ENCODE measurements around the gene CAPN15.
A peak's percentile ranks its signal among the peaks of the same experiment; 100 is the strongest.
"Not testable (repeated sequence)": the region's sequence is repeated elsewhere in the genome, so short reads cannot be mapped to it uniquely, and the experiment has no call there.

The CAPN15 gene

DNA sequence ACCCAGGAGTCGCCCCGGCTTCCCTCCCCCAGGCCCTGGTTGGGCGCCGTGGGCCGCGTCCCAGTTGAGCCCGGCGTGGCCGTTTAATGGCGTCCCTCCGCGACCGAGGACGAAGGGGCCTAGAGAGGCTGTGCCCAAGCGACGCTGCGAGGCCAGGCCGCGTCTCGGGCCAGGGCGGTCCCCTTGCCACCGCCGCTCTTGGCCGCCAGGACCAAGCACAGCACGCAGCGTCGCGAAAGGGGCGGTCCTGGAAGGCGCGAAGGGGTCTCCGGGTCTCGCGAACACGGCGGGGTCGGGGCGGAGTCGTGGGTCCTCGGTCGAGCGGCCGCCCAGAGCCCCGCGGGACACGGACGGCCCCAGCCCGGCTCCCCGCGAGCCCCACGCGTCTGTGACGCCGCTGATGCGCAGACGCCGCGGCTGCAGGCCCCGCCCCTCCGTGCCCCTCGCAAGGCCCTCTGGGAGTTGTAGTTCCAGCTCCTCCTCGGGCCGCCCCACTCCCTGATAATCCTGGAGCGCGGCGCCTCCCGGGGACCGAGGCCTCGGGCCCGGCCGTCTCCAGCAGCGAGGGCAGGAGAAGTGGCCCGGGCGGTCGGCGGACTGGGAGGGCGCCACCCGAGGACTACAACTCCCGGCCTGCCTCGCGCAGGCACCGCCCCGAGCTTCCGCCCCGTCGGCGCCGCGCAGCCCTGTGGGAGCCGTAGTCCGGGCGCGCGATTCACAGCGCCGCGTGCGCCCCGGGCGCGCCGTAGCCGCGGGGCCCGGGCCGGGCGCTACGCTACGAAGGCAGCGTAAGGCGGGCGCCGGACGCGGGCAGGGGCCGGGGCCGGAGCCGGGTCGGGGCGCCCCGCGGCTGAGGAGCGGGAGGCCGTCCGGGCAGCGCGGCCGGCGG, at the start of gene CAPN15:
CAPN15 (plus strand) TSS at position 698 of the 889 bp plus-strand sequence. CDS start 19,127 bp downstream, outside the sequence.
- peak; percentile 72 for DNase-seq

DNA sequence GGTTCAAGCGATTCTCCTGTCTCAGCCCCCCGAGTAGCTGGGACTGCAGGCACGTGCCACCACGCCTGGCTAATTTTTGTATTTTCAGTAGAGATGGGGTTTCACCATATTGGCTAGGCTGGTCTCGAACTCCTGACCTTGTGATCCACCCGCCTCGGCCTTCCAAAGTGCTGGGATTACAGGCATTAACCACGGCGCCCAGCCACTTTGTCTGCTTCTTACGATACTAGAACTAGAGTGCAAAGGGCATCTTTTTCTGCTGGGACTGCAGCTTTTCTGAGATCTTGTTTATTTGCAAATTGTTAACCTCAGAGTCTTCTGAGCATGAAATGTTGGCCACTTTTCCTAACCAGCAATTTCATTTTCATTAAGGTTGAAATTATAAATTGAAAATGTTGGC, 49.2 kb upstream of the CAPN15 start:
- DNase-seq, result not testable (repeated sequence)

DNA sequence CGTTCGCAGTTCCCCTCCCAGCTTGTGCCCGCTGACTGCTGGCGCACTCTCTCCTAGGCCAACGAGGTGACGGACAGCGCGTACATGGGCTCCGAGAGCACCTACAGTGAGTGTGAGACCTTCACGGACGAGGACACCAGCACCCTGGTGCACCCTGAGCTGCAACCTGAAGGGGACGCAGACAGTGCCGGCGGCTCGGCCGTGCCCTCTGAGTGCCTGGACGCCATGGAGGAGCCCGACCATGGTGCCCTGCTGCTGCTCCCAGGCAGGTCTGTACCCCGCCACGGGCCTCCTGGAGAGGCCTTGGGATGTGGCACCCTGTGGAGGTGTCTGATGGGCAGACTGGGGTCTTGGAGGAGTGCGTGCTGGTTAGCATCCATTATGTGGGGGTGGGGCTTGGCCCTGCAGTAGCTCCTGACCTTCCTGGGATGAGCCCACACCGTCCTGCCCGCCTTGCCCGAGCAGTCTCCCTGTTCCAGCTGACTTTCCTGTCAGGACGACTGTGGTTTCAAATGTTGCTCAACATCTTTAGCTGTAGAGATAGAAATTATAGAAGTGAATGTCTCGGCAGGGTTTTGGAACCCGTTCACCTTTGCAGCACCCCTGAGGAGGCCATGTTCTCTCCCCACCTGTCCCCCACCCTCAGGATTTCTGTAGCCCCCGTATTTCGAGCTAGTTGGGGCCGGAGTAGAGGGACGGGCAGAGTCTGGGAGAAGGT, 44.9 kb upstream of the CAPN15 start:
- no peak for DNase-seq

DNA sequence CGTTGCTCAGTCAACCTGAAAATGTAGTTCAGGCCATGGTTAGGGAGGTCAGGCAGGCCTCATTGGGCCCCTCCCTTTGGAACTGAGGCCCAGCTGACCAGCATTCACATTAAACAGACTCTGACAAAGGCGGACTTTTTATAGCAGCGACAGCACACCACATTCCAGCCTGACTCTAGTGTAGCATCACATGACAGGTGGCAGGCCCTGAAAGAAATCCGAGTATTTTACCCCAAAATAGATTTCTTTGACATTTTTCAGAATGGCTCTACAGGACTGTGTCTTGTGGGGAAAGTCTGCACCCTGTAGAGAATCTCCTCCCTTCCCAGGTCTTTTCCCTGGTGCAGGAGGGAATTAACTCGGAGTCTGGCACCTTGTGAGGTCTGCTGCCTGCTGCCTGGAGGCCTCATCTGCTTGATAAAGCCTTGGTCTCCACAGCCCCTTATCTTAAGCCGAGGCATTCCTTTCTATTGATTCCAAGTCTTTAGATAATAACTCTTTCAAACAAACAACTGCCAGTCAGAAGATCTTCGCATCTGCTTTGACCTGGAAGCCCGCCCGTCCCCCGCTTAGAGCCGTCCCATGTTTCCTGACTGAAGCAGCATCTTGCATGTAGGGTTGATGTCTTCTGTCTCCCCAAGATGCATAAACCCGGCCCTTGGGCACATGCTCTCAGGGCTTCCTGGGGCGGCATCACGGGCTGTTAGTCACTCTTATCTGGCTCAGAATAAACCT, 44.0 kb upstream of the CAPN15 start:
- DNase-seq, result no peak

DNA sequence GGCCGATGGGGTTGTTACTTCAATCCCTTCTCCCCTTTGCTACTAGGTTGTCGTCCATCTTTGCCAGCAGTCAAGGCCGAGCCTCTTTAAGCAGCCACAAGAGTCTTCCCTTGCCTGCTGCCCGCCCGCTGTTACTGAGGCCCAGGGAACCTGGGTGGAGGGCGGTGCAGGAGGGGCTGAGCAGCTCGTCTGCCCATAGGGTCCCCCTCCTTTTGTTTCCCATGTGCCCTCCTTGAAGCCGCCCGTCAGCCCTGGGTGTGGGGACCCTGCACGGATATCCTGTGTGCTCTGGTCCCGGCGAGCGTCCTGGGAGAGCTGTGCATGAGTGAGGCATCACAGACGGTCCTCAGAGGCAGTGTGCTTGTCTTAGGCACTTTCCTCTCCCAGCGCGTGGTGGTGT, 37.9 kb upstream of the CAPN15 start:
- DNase-seq, result no peak

DNA sequence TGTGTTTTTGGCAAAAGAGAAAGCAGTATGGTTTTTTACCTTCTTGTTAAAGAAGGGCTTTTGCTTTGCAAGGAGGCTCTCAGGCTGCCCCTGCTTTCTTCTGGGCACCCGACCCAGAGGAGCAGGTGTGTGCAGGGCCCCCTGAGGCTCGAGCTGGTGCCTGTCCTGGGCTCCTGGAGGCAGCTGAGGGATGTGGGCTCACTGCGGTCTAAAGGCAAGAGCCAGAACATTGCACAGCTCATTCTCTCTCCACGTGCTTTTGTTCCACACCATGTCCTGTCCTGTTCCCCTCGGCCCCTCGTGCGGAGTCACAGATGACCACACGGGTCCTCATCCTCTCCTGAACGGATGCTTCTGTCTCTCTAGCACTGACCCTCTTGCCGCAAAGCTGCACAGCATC, 36.7 kb upstream of the CAPN15 start:
- DNase-seq, result no peak

DNA sequence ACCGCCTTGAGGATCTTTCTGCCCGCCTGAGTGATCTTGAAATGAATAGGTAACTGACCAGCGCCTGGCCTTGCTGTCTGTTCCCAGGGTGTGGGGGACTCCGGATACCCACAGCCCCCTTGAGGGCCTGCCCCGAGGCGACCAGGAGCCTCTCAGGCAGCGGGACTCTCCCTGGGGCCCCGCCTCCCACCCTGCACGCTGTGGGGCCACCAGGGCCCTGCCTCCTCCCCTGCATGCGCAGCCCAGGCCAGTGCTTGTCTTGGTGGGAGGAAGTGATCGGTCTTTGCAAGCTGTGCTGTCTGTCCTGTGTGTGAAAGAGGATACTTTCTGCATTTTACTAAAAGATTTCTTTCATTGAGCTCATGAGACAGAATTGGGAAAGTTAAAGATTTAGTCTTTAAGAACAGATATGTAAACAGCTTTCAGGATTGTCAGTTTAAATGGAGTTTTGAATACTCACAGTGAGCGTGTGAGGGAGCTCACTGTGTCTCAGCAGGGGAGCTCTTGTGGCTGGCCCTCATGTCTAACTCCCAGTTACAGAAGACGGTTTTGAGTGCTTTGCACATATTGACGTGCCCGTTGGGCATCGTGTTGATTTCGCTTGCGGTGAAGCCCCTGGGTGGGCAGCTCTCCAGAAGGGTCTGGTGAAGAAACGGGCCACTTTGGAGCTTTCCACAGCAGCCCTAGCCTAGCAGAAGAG, 36.1 kb upstream of the CAPN15 start:
- no peak for DNase-seq

DNA sequence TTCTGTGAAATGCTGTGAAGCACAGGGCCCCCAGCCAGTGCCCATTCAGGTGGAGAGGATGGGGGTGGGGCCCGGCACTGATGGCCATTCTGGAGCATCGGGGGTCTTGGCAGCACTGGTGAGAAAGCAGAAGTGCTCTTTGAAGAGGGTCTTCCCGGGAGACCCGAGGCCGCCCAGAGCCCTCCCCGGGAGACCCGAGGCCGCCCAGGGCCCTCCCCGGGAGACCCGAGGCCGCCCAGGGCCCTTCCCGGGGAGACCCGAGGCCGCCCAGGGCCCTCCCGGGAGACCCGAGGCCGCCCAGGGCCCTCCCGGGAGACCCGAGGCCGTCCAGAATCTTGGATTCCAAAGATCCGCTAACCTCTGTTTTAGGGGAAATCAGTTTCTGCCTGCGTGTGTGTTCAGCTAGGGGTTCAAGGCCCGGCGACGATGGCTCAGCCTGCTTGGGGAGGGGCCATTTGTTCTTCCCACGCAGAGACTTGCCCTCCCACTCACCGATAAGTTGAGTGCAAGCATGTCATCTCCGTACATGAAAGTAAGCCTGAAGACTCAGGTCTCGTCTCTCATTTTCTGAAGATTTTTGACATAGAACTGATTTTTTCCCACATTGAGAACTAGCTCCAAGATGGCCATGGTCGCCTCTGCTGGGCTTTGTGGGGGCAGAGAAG, 35.2 kb upstream of the CAPN15 start:
- DNase-seq, result no peak

DNA sequence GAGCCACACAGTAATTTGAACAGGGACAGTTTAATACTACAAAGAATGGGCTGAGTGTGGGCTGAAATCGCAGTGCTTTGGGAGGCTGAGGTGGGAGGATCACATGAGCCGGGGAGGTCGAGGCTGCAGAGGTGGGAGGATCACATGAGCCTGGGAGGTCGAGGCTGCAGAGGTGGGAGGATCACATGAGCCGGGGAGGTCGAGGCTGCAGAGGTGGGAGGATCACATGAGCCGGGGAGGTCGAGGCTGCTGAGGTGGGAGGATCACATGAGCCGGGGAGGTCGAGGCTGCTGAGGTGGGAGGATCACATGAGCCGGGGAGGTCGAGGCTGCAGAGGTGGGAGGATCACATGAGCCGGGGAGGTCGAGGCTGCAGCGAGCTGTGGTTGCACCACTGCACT, 32.8 kb upstream of the CAPN15 start:
- not testable (repeated sequence) for DNase-seq

DNA sequence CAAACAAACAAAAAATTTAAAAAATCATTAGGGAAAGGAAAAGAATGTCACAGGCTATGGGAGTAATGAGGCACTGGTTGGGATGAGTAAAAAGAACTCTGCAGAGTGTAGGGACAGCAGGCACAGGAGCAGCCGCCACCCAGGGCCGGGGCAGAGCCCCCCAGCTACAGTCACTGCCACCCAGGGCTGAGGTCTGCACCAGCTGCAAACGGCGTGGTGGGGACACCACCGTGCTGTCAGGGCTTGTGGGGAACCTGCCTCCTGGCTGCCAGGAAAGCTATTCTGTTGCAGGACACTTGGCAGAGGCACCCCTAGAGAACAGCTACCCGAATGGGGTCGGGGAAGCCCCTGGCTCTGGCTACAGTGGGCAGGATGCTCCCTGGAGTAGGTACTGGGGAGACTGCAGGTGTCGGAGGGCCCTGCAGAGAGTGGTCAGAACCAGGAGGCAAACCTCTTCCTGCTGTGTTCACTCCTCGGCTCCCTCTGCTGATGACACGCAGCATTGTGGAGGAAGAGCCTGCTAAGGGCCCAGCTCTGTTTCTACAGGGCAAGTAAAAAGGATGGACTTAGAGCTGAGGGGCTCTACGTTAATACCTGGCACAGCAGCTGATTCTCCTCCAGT, 32.3 kb upstream of the CAPN15 start:
- DNase-seq, result no peak

DNA sequence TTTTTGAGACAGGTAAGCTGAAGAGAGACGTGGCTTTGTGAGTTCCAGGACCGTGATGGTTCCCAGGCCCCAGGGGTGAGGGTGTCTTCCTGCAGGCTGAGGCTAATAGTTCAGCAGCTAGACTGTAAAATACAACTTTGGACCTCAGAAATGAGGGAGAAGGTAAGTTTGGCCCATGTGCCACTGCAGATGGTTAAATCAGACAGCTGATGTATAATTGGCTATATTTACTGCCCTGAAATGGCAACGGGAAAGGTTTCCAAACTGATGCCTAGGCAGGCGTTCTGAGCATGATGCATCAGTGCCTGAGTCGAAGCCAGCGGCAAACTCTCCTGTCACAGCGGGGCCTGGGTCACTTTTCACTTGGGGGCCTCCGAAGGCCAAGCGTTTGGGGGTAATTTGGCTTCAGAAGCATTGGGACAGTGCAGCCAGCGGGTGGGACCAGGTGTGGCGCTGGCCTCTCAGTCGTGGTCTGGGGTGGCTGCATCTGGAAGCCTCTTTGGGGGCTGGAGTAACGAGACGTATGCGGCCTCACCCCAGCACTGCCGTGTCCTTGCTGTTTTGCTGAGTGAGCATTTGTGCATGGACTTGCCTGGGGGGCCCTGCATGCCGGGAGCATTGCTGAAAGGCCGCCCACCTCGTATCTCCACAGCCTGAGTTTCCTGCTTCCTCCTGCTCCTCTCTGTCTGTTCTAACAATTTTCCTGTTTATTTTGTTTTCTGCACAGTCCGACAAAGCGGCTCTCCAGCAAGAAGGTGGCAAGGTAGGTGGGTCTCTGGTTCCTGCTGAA, 31.2 kb upstream of the CAPN15 start:
- no peak for DNase-seq

DNA sequence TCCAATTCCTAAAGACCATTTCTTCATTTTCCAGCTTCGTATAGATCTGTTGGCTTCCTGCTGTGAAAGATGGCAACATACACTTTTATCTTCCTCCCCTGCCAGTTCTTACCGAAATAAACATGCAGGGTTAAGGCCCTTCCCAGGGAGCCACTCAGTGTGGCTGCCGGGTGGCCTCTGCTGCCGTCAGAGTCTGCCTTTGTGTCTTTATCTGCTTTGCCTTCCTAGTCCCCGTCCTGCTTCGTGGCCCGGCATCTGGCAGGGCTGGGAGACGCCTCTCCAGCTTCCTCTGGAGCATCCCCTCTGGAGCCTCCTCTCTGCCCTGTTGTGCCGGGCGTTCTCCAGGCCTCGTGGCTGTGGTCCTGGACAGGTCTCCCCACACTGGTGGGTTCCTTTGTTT, 30.3 kb upstream of the CAPN15 start:
- DNase-seq, result no peak

DNA sequence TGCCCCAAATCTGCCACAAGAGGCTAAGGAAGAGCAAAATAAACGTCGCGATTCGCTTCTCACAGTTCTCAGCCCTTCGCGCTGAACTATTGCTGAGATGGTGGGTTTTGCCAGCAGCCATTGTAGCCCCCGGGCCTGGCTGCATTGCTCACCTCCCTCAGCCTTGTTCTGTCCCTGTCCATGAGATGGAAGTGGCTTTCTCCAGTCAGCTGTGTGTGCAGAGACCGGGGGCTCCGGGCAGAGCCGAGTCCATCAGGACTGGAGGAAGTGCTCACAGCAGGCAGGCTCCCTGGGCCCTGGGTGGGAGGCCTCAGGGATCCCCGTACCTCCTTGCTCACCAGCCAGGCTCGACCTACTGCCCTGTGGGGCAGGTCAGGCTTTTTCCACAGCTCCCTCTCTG, 27.6 kb upstream of the CAPN15 start:
- no peak for DNase-seq

DNA sequence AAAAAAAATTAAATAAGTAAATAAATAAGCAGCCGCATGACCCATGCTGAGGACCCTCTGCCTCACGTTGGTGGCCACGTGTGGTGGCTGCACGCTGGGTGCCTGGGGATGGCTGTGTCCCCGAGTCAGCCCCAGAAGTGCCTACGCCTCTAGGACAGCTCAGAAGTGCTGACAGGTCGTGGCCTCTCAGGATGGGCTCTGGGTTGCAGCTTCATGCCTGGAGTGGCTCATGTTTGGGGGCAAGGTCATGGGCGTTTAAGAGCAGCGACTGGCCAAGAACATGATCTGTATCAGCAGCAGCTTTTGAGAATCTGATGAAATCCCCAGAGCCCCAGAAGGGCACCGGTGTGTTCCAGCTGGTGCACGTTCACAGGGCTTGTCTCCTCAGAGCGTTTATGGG, 26.8 kb upstream of the CAPN15 start:
- DNase-seq, result no peak

DNA sequence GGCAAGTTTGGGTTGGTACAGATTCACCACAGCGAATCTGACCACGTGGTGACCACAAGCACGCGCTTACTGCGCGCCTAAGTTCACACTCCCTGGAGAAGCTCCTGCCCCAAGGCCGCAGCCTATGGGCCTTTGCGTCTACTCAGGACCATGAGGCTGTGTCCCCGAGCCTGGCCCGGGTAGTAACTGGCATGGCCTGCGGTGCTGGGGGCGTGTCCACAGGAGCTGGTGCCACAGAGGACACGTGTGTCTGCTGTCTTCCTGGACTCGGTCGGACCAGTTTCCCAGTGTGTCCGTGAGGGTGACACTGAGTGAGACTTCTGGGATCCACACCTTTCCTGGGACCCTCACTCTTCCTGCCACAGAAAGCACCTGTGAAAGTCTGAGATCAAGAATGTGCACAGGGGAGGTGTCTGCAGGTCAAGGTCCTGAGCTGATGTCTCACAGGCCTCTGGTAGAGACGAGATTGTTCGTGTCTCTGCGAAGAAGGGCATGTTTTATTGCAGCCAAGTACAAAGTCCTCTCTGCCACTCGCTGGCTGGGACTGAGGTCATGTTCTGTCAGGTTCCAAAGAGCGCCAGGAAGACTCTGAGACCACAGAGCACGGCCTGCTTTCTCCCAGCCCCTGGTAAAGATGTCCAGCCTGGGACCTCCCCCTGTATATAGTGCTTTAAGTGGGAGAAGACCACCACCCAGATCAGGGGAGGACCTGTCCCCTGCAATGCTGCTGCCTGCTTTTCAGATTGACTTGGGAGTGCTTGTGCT, 25.2 kb upstream of the CAPN15 start:
- no peak for DNase-seq

DNA sequence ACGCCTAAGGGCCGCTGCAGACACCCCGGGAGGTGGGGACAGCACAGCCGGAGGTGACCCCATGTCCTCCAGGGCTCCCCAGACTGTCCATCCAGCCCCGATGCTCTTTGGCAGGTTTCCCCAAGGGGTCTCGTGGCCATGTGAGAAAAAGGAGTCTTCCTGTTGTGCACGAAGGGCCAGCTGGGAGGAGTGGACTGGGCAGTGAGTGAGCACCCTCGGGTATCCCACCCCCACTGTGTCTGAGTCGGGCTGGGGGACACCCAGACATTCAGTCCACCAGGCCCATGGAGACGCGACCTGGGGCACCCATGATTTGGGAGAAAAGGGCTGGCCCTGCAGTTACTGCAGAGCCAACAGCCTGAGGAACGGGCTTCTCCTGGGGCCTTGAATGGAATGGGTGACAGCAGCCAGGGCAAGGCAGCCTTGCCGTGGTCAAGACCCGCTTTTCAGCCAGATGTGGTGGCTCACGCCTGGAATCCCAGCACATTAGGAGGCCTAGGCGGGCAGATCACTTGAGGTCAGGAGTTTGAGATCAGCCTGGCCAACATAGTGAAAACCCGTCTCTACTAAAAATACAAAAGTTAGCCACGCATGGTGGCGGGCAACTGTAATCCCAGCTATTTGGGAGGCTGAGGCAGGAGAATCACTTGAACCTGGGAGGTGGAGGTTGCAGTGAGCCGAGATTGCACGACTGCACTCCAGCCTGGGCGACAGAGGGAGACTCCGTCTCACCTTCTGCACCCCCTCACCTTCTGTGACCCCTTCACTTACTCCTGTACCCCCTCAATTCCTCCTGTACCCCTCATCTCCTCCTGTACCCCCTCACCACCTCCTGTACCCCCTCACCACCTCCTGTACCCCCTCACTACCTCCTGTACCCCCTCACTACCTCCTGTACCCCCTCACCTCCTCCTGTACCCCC, 24.1 kb upstream of the CAPN15 start:
- DNase-seq, result no peak

DNA sequence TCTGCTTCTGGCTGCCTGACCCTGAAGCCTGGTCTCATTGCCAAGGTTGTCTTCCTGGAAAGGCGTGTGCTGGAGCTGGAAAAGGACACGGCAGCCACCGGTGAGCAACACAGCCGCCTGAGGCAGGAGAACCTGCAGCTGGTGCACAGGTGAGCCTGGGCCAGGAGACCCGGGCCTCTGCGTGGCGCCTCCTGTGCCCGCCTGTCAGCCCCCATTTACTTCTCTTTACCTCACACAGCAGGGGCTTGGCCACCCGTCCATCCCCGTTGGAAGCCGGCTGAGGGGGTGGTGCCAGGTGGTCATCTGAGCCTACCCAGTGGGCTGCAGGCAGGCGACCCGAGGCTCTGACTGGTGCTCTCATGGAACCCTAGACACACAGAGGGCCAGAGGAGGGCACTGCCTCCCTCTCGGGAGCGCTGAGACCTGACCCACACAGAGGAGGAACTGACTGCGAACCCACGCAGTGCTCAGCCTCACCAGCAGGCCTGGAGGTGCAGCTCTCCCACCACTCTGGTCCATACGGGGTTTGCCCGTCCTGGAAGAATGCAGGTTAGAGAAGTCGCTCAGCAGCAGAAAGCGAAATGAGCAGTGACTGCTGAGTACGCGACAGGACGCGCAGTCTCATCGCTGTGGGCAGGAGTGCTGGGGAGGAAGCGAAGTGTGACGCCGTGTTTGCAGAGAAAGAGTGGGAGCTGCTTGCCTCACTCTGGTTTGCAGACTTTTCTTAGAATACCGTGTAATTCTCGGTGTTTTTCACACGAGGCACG, 21.9 kb upstream of the CAPN15 start:
- no peak for DNase-seq

DNA sequence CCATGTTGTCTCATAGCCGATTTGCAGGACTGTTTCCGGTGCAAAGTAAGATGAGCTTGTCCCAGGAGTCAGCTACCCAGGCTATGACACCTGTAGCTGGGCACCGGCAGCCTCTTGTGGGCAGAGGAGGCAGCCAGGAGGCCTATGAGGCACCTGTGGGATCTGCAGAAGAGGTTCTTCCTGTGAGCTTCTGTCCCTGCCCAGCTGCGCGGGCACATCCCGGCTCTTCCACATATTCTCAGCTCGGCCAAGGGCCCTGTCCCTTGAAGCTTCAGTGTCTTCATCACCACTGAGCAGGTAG, 21.3 kb upstream of the CAPN15 start:
- DNase-seq, result no peak

DNA sequence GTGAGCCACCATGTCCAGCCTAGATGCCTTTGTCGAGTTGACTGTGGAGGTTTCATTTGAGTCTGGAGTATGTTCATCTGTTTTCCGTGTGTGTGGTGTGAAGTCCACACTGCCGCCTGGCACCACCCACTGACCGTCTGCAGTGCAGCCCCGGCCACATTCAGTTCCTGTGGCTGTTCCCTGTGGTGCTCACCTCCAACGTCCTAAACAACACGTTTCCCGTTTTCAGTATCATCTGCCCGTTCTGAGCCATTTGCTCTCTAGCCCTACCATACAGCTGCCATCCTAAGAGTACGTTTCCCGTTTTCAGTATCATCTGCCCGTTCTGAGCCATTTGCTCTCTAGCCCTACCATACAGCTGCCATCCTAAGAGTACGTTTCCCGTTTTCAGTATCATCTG, 20.0 kb upstream of the CAPN15 start:
- DNase-seq, result not testable (repeated sequence)

Data from NCI-H2029 (cell line).